Measurements from ENCODE around the gene CNNM1.

- TF ChIP-seq CTCF (conservative IDR thresholded peaks at IDR 0.05) (no peak), ZFX (IDR thresholded peaks at IDR 0.05) (no peak)
Measured at GRCh38 chr10:99424656-99425055, 95.5 kb downstream of the CNNM1 start.

Data from C4-2B (cell line).